HepG2 (cell line): ENCODE measurements around the gene GMPPB. TPM values are rescaled to one million over a fixed set of nuclear protein-coding genes. Genes with fewer than 3 reads are reported as not detected.

ENCODE experiments used
- ATAC-seq: fragments of 200-7000 bp; cut with Tn5 transposase; 3 replicates; pipeline ENCODE4 v1.9.1; 2020; ENCODE audit warnings: mild to moderate bottlenecking, moderate library complexity
- BruUV-seq: library from RNA; stranded (reverse); fragments of 400-500 nt; replicated peaks from 2 replicates; lab custom pipeline; 2021; lab: Mats Ljungman, UMichigan
- CTCF ChIA-PET: fragments of 300-600 bp; formaldehyde crosslinking; extraction: SDS; loops from one replicate; lab custom pipeline; 2021; ENCODE audit warnings: low total read pairs, inconsistent platforms, low intra/inter-chr PET ratio; lab: Yijun Ruan, JAX
- POLR2A ChIA-PET: fragments of 350-600 bp; sonication (Branson Sonifier 250); formaldehyde crosslinking; loops from one replicate; lab custom pipeline; 2020; ENCODE audit warnings: antibody characterized with exemption, inconsistent platforms; lab: Yijun Ruan, JAX
- DNase-seq: peaks from one replicate; pipeline ENCODE4 v3.0.0-alpha.2; 2015; ENCODE audit warnings: low spot score
- FAIRE-seq: peaks from 3 replicates; lab custom pipeline; 2011; peaks lifted over from hg19 to GRCh38; lab: Jason Lieb, UNC
- H2AFZ ChIP-seq: one replicate; pipeline ENCODE4 v1.6.1; 2011; ENCODE audit warnings: low read length, inconsistent platforms
- H3K27ac ChIP-seq: fragments of 300-600 bp; 3 replicates; pipeline ENCODE4 v1.8.0; 2011; ENCODE audit warnings: mixed run types, mild to moderate bottlenecking, mixed read lengths, low read length, inconsistent platforms; ENCODE audit not compliant: insufficient read depth; ENCODE audit errors: extremely low read length
- H3K27me3 ChIP-seq, 2 experiments: fragments of 200-600 bp in 1 of 2; 2 replicates in 1 of 2; 3 replicates in 1 of 2; pipeline versions ENCODE4 v1.6.0 to v1.8.0; 2011; ENCODE audit warnings: low read length in 2 of 2, mild to moderate bottlenecking in 2 of 2, moderate library complexity in 2 of 2, inconsistent platforms in 1 of 2; ENCODE audit not compliant: insufficient read depth in 2 of 2, control insufficient read depth in 1 of 2
- H3K36me3 ChIP-seq, 2 experiments: fragments of 200-600 bp in 1 of 2; replicated peaks in 1 of 2; 2 replicates in 1 of 2; 3 replicates in 1 of 2; pipeline versions ENCODE4 v1.5.1 to v1.8.0; 2011; ENCODE audit warnings: low read length in 2 of 2, inconsistent platforms in 1 of 2; ENCODE audit not compliant: insufficient read depth in 2 of 2, control insufficient read depth in 1 of 2
- H3K4me1 ChIP-seq: 2 replicates; pipeline ENCODE4 v1.5.1; 2012; ENCODE audit warnings: low read length, inconsistent platforms; ENCODE audit not compliant: insufficient read depth
- H3K4me2 ChIP-seq: 2 replicates; pipeline ENCODE4 v1.6.0; 2011; ENCODE audit warnings: low read depth, low read length, inconsistent platforms
- H3K4me3 ChIP-seq, 3 experiments: fragments of 200-600 bp in 1 of 3; sonication (generic), shearing (Covaris generic) in 1 of 3; replicated peaks in 1 of 3; 2 replicates each; pipeline ENCODE4 v1.5.1; 2011 to 2016; ENCODE audit warnings: low read length in 3 of 3, inconsistent platforms in 2 of 3, low read depth in 2 of 3, mild to moderate bottlenecking in 2 of 3, control low read depth in 1 of 3, mixed read lengths in 1 of 3; ENCODE audit not compliant: insufficient read depth in 1 of 3
- H3K79me2 ChIP-seq: one replicate; pipeline ENCODE4 v1.6.1; 2011; ENCODE audit warnings: low read length, inconsistent platforms; ENCODE audit not compliant: insufficient read depth
- H3K9ac ChIP-seq: 2 replicates; pipeline ENCODE4 v1.6.0; 2011; ENCODE audit warnings: mild to moderate bottlenecking, low read depth, low read length, inconsistent platforms; ENCODE audit not compliant: insufficient read depth
- H3K9me3 ChIP-seq: 2 replicates; pipeline ENCODE4 v1.5.1; 2012; ENCODE audit warnings: mild to moderate bottlenecking, low read length
- H4K20me1 ChIP-seq: 2 replicates; pipeline ENCODE4 v1.6.0; 2011; ENCODE audit warnings: inconsistent platforms, mild to moderate bottlenecking, low read length, moderate library complexity; ENCODE audit not compliant: insufficient read depth
- ATF2 ChIP-seq: sonication (generic); formaldehyde crosslinking; IDR thresholded peaks from 2 replicates; pipeline ENCODE4 v1.4.0; 2020; ENCODE audit warnings: missing genetic modification reagents
- CEBPB ChIP-seq: IDR thresholded peaks from 2 replicates; pipeline ENCODE4 v1.6.1; 2011; ENCODE audit warnings: low read depth, low read length, improper control_type of control experiment, borderline replicate concordance
- FOXA3 ChIP-seq: IDR thresholded peaks from 2 replicates; pipeline ENCODE4 v1.6.1; 2016; ENCODE audit warnings: missing genetic modification reagents, missing compliant biosample characterization
- ISL2 ChIP-seq: sonication (generic); formaldehyde crosslinking; IDR thresholded peaks from 2 replicates; pipeline ENCODE4 v1.5.0; 2020; ENCODE audit warnings: missing genetic modification reagents
- KDM4B ChIP-seq: sonication (generic); formaldehyde crosslinking; IDR thresholded peaks from 2 replicates; pipeline ENCODE4 v1.4.0; 2020; ENCODE audit warnings: missing genetic modification reagents
- NCOA1 ChIP-seq: sonication (generic); formaldehyde crosslinking; IDR thresholded peaks from 2 replicates; pipeline ENCODE4 v1.9.0; 2021; ENCODE audit warnings: missing genetic modification reagents
- NR0B2 ChIP-seq: sonication (generic); formaldehyde crosslinking; IDR thresholded peaks from 2 replicates; pipeline ENCODE4 v1.4.0; 2020; ENCODE audit warnings: mild to moderate bottlenecking, missing genetic modification reagents
- NRL ChIP-seq: sonication (generic); formaldehyde crosslinking; IDR thresholded peaks from 2 replicates; pipeline ENCODE4 v1.5.0; 2020; ENCODE audit warnings: missing genetic modification reagents, mild to moderate bottlenecking, moderate library complexity, borderline replicate concordance
- SIN3A ChIP-seq: IDR thresholded peaks from 2 replicates; pipeline ENCODE4 v1.6.1; 2011; ENCODE audit warnings: low read depth, mild to moderate bottlenecking, control low read depth, low read length, borderline replicate concordance
- SIN3B ChIP-seq: fragments of 150-350 bp; IDR thresholded peaks from 2 replicates; pipeline ENCODE4 v1.6.1; 2014; ENCODE audit warnings: low read length
- SSRP1 ChIP-seq: IDR thresholded peaks from 2 replicates; pipeline ENCODE4 v1.6.1; 2016; ENCODE audit warnings: control low read depth
- ZBTB8A ChIP-seq: sonication (generic); formaldehyde crosslinking; IDR thresholded peaks from 2 replicates; pipeline ENCODE4 v1.4.0; 2020; ENCODE audit warnings: mild to moderate bottlenecking, low read depth, missing genetic modification reagents, borderline replicate concordance
- ZNF33A ChIP-seq: sonication (generic); formaldehyde crosslinking; IDR thresholded peaks from 2 replicates; pipeline ENCODE4 v1.5.1; 2020; ENCODE audit warnings: missing genetic modification reagents, mild to moderate bottlenecking, moderate library complexity, borderline replicate concordance
- WGBS: methylation state at CpG from one replicate; pipeline ENCODE4 v1.1.6; 2017; ENCODE audit warnings: low lambda C conversion rate; 5-methylcytosine and 5-hydroxymethylcytosine counted together
- in situ Hi-C: cut with HindIII; loops from 2 replicates; pipeline ENCODE4 v1.10.0; 2017; ENCODE audit warnings: low pct_unique_long_range_greater_than_20kb; ENCODE audit not compliant: extremely low pct_ligation_motif_present
- intact Hi-C: fragments of 100-400 bp; cut with micrococcal nuclease; formaldehyde crosslinking; loops from one replicate; pipeline ENCODE4 v1.10.0; 2022; ENCODE audit not compliant: unreplicated experiment
- polyA plus RNA-seq, 8 experiments: library from polyadenylated mRNA; depleted of rRNA in 3 of 8; stranded (reverse) in 7 of 8; unstranded in 1 of 8; fragments of >200 nt; fragmentation: Illumina TruSeq in 4 of 8; extraction: Trizol in 4 of 8; gene quantifications; 2 replicates each; pipeline versions ENCODE4 v1.2.1 to v1.2.3, GENCODE V29; 2011 to 2016; ENCODE audit warnings: low read depth in 4 of 8, missing spikeins in 1 of 8, mixed read lengths in 1 of 8; ENCODE audit not compliant: insufficient read depth in 1 of 8
- total RNA-seq, 5 experiments: library from RNA; depleted of rRNA; stranded (reverse); fragments of >200 nt; fragmentation: Illumina TruSeq; extraction: Trizol; gene quantifications; 2 replicates each; pipeline ENCODE4 v1.2.3, GENCODE V29; 2016; ENCODE audit warnings: low read depth in 1 of 5
- TF ChIP-seq, protein P1 (sequence below): IDR thresholded peaks from 2 replicates; pipeline ENCODE4 v1.6.1; 2016
- TF ChIP-seq, protein P2 (sequence below): IDR thresholded peaks from 2 replicates; pipeline ENCODE4 v1.6.1; 2016; ENCODE audit warnings: missing compliant biosample characterization, missing genetic modification reagents, borderline replicate concordance
- TF ChIP-seq, protein P3 (sequence below): sonication (generic); formaldehyde crosslinking; IDR thresholded peaks from 2 replicates; pipeline ENCODE4 v1.8.1; 2023; ENCODE audit warnings: missing genetic modification reagents, inconsistent platforms, borderline replicate concordance

Gene GMPPB
- total and polyA plus RNA-seq, 2 of the 13 experiments (the other 11 are each of a cell fraction or from before 2014, with no cell fraction given), result 6.5 to 23.1 TPM

- in situ Hi-C loops (no loop called here), intact Hi-C loops (no loop called here)
- H3K27ac ChIP-seq, result no peak overlapping the region
- peaks cover 5 to 10% of the 10 kb centered on the region in 2 experiments; a peak in 4 of 5 replicates for H3K36me3 ChIP-seq
- 97% methylated on average over 7 of the region's 11 CpGs for WGBS
- no peak overlapping the region for H2AFZ ChIP-seq
- no peaks in the 10 kb centered on the region for H3K9me3 ChIP-seq
- CTCF ChIA-PET, result no interaction called here
- FAIRE-seq (no peak), DNase-seq (no peak), ATAC-seq (no peak)
- no peaks in the 10 kb centered on the region for H4K20me1 ChIP-seq
- H3K27me3 ChIP-seq, result no peaks in the 10 kb centered on the region
- H3K4me3 ChIP-seq, result no peak overlapping the region
- no peak overlapping the region for H3K4me2 ChIP-seq
- peaks cover 23% of the 10 kb centered on the region for H3K4me1 ChIP-seq
- TF ChIP-seq, protein P1, sequence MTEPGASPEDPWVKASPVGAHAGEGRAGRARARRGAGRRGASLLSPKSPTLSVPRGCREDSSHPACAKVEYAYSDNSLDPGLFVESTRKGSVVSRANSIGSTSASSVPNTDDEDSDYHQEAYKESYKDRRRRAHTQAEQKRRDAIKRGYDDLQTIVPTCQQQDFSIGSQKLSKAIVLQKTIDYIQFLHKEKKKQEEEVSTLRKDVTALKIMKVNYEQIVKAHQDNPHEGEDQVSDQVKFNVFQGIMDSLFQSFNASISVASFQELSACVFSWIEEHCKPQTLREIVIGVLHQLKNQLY (CRISPR knock-in tag), result no peak
- TF ChIP-seq SIN3B (no peak), SSRP1 (no peak), NRL (CRISPR knock-in tag) (no peak), NCOA1 (no peak), ISL2 (no peak)
- TF ChIP-seq, protein P2, sequence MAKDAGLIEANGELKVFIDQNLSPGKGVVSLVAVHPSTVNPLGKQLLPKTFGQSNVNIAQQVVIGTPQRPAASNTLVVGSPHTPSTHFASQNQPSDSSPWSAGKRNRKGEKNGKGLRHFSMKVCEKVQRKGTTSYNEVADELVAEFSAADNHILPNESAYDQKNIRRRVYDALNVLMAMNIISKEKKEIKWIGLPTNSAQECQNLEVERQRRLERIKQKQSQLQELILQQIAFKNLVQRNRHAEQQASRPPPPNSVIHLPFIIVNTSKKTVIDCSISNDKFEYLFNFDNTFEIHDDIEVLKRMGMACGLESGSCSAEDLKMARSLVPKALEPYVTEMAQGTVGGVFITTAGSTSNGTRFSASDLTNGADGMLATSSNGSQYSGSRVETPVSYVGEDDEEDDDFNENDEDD, result no peak
- BruUV-seq, result no TSS peak
- no peak overlapping the region for H3K9ac ChIP-seq
- POLR2A ChIA-PET, result no interaction called here
- H3K79me2 ChIP-seq, result no peaks in the 10 kb centered on the region
These were observed 11.6 kb downstream of the GMPPB start for GRCh38 chr3:49712166-49712565.

DNA sequence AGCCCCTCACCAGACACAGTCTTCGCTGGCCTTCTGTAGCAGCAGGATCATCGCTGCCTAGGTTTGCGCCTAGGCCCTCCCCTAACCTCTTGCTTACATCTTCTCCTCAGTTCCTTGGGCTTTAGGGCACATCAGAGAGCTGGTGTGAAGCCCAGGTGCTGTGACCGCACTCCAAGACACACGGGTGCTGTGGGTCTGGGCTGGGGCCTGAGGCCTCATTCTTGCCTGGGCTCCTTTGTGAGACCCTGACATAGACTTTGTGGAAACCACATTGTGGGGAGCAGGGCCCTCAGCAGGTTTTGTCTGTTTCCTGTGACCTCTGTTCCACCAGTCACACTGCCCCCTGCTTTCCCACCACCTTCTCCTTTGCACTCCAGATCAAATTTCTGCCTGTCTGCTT is 12.3 kb downstream of the GMPPB start:
- Histone ChIP-seq H3K36me3 (peaks cover 9% of the 10 kb centered on the region in 2 experiments; a peak in 4 of 5 replicates), H3K4me3 (no peak overlapping the region), H3K79me2 (no peaks in the 10 kb centered on the region), H3K9ac (no peak overlapping the region), H3K4me2 (no peak overlapping the region), H3K4me1 (peaks cover 23% of the 10 kb centered on the region), H4K20me1 (no peaks in the 10 kb centered on the region), H2AFZ (no peak overlapping the region), H3K27ac (no peak overlapping the region), H3K9me3 (no peaks in the 10 kb centered on the region), H3K27me3 (no peaks in the 10 kb centered on the region)
- DNase-seq, result no peak
- intact Hi-C loops (no loop called here), in situ Hi-C loops (no loop called here)
- ChIA-PET CTCF (no interaction called here), POLR2A (no interaction called here)
- WGBS, result 100% methylated on average over 5 of the region's 5 CpGs
- FAIRE-seq, result no peak
- no peak for ATAC-seq
- BruUV-seq, result no TSS peak
- TF ChIP-seq, protein P3, sequence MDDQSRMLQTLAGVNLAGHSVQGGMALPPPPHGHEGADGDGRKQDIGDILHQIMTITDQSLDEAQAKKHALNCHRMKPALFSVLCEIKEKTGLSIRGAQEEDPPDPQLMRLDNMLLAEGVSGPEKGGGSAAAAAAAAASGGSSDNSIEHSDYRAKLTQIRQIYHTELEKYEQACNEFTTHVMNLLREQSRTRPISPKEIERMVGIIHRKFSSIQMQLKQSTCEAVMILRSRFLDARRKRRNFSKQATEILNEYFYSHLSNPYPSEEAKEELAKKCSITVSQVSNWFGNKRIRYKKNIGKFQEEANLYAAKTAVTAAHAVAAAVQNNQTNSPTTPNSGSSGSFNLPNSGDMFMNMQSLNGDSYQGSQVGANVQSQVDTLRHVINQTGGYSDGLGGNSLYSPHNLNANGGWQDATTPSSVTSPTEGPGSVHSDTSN (CRISPR knock-in tag), result no peak
- TF ChIP-seq ZBTB8A, result no peak
- TF ChIP-seq ATF2 (CRISPR knock-in tag), result no peak
- TF ChIP-seq KDM4B, result no peak
- no peak for TF ChIP-seq SIN3A
- TF ChIP-seq FOXA3, result no peak
- no peak for TF ChIP-seq ZNF33A (CRISPR knock-in tag)
- no peak for TF ChIP-seq CEBPB
- no peak for TF ChIP-seq NR0B2 (CRISPR knock-in tag)
